ENCODE data around the gene NMUR2. TPM values are rescaled to one million over a fixed set of nuclear protein-coding genes. Genes with fewer than 3 reads are reported as not detected.

NMUR2 gene
- total RNA-seq, 4 donors from 2014 or later = not detected

DNA sequence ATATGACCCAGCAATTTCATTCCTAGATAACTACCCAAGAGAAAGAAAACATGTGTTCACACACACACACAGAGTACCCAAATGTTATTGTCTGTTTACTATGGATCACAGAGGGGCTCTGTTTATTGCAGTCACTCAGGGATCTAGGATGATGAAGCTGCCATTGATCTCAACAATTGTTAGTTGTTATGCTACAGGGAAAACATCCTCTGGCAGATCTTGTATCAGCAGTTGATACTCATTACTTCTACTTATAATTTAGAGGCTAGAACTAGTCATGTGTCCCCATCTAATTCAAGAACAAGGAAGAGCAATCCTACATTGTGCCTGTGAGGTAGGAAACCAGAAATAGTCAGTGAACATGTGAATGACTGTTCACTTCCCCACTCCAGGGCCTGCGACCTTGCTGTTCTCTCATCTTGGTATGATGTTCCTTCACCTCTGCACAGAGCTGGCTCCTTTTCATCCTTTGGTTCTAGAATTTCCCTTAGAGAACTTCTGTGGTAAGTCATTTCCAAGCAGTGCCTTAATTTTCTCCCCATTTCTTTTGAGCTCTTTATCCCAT, 30.3 kb downstream of the NMUR2 start:
- ATAC-seq (ENCODE audit: low FRiP score) (no peak), DNase-seq (ENCODE audit: low spot score) (no peak)
- TF ChIP-seq, protein P1, sequence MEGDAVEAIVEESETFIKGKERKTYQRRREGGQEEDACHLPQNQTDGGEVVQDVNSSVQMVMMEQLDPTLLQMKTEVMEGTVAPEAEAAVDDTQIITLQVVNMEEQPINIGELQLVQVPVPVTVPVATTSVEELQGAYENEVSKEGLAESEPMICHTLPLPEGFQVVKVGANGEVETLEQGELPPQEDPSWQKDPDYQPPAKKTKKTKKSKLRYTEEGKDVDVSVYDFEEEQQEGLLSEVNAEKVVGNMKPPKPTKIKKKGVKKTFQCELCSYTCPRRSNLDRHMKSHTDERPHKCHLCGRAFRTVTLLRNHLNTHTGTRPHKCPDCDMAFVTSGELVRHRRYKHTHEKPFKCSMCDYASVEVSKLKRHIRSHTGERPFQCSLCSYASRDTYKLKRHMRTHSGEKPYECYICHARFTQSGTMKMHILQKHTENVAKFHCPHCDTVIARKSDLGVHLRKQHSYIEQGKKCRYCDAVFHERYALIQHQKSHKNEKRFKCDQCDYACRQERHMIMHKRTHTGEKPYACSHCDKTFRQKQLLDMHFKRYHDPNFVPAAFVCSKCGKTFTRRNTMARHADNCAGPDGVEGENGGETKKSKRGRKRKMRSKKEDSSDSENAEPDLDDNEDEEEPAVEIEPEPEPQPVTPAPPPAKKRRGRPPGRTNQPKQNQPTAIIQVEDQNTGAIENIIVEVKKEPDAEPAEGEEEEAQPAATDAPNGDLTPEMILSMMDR (IDR thresholded peaks at IDR 0.05) = no peak

DNA sequence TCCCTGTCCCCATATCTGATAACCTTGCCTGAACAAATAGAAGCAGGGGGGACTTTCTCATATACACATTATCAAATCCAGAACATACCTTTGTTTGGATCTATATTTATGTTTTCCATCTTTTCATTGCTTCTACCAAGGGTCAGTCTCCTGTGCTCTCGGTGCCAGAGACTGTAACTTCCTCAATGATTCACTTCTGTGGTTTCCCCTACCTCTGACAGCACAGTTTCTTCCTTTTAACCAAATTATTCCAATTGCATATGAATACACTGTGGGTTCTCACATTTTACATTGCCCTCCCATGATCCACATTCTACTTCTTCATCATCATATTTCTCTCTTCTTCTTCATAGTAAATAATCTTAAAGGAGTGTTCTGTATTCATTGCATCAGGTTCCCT, 32.2 kb downstream of the NMUR2 start:
- no peak for DNase-seq (ENCODE audit: low spot score)
- TF ChIP-seq, protein P1 (IDR thresholded peaks at IDR 0.05) = no peak

GRCh38 chr5:152369298-152369697, 35.8 kb downstream of the NMUR2 start:
- DNase-seq (ENCODE audit: low spot score) (no peak), ATAC-seq (ENCODE audit: low FRiP score) (no peak)
- TF ChIP-seq, protein P1 (IDR thresholded peaks at IDR 0.05) = no peak

More for the DNA sequence above, 32.2 kb downstream of the NMUR2 start:
- no peak for ATAC-seq (ENCODE audit: low FRiP score)

GRCh38 chr5:152367554-152367953, 37.5 kb downstream of the NMUR2 start:
- DNase-seq (ENCODE audit: low spot score) = no peak
- no peak for ATAC-seq (ENCODE audit: low FRiP score)
- TF ChIP-seq, protein P1 (IDR thresholded peaks at IDR 0.05) = no peak

DNA sequence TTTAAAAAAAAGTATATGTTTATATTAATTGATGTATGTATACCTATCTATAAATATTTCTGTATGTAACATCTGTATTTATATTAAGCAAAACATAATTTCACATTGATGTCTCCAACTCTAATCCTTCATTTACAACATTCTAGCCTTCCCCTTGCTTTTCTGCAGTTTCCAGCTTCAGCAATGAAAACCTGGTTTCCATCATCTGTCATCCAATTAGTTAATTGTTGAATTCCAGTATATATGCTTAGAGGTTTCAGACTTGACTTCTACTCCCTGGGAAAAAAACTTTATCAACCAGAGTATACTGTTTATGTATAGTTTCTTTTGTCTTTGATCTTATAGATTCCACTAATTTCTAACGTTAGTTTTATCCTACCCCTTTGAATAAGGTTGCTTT, 38.4 kb downstream of the NMUR2 start:
- TF ChIP-seq, protein P1 (IDR thresholded peaks at IDR 0.05) = no peak
- ATAC-seq (ENCODE audit: low FRiP score) (no peak), DNase-seq (ENCODE audit: low spot score) (no peak)

DNA sequence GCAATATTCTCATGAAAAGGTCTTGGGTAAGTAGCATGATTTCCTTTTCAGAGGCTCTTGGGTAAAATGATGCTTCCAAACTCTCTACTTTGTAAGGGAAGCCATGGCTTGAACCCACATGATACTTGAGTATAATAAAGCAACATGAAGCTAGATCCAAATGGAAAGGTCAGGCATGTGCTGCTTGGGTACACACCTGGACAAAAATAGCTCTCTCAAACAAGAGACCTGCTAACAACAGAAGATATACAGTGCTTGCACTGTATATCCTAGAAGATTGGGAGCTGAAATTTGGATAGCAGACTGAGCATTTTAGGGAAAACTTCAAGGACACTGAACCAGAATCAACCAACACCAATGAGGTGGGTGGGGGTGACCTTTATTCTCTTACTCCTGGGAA, 40.2 kb downstream of the NMUR2 start:
- TF ChIP-seq, protein P1 (IDR thresholded peaks at IDR 0.05) = no peak
- no peak for DNase-seq (ENCODE audit: low spot score)
- ATAC-seq (ENCODE audit: low FRiP score) = no peak

DNA sequence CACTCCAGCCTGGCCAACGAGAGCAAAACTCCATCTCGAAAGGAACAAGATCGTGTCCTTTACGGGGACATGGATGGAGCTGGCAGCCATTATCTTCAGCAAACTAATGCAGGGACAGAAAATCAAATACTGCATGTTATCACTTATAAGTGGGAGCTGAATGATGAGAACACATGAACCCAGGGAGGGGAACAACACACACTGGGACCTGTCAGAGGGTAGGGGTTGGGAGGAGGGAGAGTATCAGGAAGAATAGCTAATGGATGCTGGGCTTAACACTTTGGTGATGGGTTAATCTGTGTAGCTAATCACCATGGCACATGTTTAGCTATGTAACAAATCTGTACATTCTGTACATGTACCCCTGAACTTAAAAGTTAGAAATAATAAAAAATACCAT, 40.9 kb downstream of the NMUR2 start:
- DNase-seq (ENCODE audit: low spot score) (no peak), ATAC-seq (ENCODE audit: low FRiP score) (no peak)
- TF ChIP-seq, protein P1 (IDR thresholded peaks at IDR 0.05) = no peak

Data from omental fat pad (tissue), 4 donors.